AG04450 (cell line): ENCODE data around the gene RAB35. TPM values are rescaled to one million over a fixed set of nuclear protein-coding genes. Genes with fewer than 3 reads are reported as not detected.

Source experiments
- CTCF ChIA-PET: fragments of 300-600, 350-600 bp; formaldehyde crosslinking; extraction: SDS; loops from one replicate; lab custom pipeline; 2022; ENCODE audit warnings: antibody characterized with exemption, inconsistent platforms; lab: Charles Lee
- POLR2A ChIA-PET: fragments of 350-600 bp; formaldehyde crosslinking; extraction: SDS; loops from one replicate; lab custom pipeline; 2021; ENCODE audit warnings: antibody characterized with exemption, inconsistent platforms; lab: Yijun Ruan, JAX
- DNase-seq: peaks from one replicate; pipeline ENCODE4 v3.0.0-alpha.2; 2011; ENCODE audit warnings: low read depth, low spot score
- H3K27ac ChIP-seq: one replicate; pipeline ENCODE4 v1.5.1; 2012; ENCODE audit warnings: low read depth, low read length, control low read depth
- H3K27me3 ChIP-seq: one replicate; pipeline ENCODE4 v1.6.0; 2012; ENCODE audit warnings: low read length; ENCODE audit not compliant: control insufficient read depth, insufficient read depth
- H3K4me3 ChIP-seq: 2 replicates; pipeline ENCODE4 v1.5.1; 2011; ENCODE audit warnings: mild to moderate bottlenecking, low read depth, low read length, control low read depth
- H3K9me3 ChIP-seq: 2 replicates; pipeline ENCODE4 v1.5.1; 2012; ENCODE audit warnings: low read length; ENCODE audit not compliant: control insufficient read depth, insufficient read depth
- CTCF ChIP-seq: IDR thresholded peaks from 2 replicates; pipeline ENCODE4 v1.5.1; 2011; ENCODE audit warnings: low read depth, low read length, control low read depth, inconsistent platforms
- polyA plus RNA-seq: library from polyadenylated mRNA; depleted of rRNA; stranded (reverse); fragments of >200 nt; gene quantifications from 2 replicates; pipeline ENCODE4 v1.2.3, GENCODE V29; 2011

Gene RAB35
- polyA plus RNA-seq, 1 experiment, result 64.9 TPM

- H3K27ac ChIP-seq, result no peak overlapping the region
- POLR2A ChIA-PET, result no interaction called here
Measured at GRCh38 chr12:120060717-120061116, 55.8 kb downstream of the RAB35 start.

DNA sequence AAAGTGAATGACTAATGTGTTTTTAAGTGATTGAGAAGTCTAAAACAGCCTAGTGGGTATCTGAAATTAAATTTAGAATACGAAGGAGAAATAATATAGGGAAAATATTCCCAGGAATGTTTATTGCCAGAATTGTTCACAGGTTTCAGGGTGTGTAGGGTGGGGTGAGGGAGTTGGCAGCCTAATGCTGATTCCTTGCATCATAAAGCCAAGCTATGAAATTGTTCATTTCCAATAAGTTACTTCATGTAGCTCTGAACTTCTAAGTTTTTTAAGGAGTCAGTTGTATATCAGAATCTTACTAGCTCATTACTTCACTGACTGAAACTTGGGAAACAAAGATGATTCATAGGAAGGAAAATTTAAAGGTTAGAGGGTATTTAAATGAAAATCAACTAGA is 56.4 kb downstream of the RAB35 start:
- TF ChIP-seq CTCF, result no peak
- ChIA-PET POLR2A (no interaction called here), CTCF (no interaction called here)
- Histone ChIP-seq H3K27ac (no peak overlapping the region), H3K9me3 (no peaks in the 10 kb centered on the region), H3K27me3 (peaks cover 39% of the 10 kb centered on the region), H3K4me3 (no peak overlapping the region)
- no peak for DNase-seq

More at GRCh38 chr12:120060717-120061116, 55.8 kb downstream of the RAB35 start:
- CTCF ChIA-PET, result no interaction called here
- no peak for TF ChIP-seq CTCF
- Histone ChIP-seq H3K9me3 (no peaks in the 10 kb centered on the region), H3K4me3 (no peak overlapping the region), H3K27me3 (peaks cover 41% of the 10 kb centered on the region)
- DNase-seq, result no peak

DNA sequence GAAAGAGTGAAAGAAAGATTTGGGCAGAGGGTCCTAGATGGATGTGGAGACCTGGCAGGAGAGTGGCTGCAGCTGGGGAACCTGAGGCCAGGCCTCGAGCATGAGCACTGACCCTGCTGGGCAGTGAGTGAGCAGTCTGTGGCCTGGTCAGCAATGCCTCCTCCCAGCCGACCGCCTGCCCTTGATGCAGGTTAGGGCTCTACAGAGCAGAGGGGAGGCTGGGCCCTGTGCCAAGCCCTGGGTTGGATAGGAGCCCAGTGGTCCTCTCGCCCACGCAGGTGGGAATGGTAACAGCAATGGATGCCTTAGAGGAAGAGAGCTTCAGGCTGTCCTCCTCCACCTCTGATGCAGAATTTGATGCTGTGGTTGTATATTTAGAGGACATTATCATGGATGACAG is 59.8 kb downstream of the RAB35 start:
- no peak overlapping the region for H3K4me3 ChIP-seq
- no peaks in the 10 kb centered on the region for H3K9me3 ChIP-seq
- ChIA-PET POLR2A (no interaction called here), CTCF (no interaction called here)
- peaks cover 11% of the 10 kb centered on the region for H3K27me3 ChIP-seq
- DNase-seq, result no peak
- no peak for TF ChIP-seq CTCF
- no peak overlapping the region for H3K27ac ChIP-seq

DNA sequence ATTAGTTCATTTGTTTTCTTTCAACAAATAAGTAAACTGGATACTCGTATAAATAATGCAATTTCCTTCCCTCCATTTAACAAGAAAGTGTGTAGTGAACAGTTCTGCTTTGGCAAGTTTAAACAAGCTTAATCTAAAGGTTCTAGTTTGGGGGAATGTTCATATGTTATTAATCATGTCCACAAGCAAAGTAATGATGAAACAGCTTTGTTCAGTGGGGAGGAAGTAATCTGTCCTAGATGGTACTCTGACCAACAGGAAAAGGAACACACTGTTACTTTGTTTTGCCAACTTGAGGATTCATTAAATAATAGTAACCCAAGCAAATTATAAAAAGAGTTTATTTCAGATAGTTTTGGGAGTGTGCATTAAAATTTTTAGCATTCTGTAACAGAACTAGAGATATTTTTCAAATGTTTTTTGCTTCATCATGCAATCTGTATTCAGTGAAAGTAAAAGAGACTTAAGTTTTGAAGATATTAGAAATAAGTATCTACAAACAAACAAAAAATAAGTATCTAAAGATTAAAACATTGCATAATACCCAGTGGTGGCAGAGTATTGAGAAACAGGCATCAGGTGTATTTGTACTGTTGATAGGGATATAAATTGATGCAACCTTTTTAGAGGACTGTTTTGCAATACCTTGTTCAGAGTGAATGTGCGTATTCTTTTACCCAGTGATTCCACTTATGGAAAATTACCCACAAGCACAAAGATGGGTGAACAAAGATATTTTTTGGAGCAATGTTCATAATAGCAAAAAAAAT is 61.1 kb downstream of the RAB35 start:
- Histone ChIP-seq H3K27ac (no peak overlapping the region), H3K27me3 (peaks cover under 1% of the 10 kb centered on the region), H3K4me3 (no peak overlapping the region), H3K9me3 (no peaks in the 10 kb centered on the region)
- CTCF ChIA-PET, result no interaction called here
- POLR2A ChIA-PET, result no interaction called here
- no peak for TF ChIP-seq CTCF
- no peak for DNase-seq

GRCh38 chr12:120054293-120054692 is 62.3 kb downstream of the RAB35 start:
- ChIA-PET CTCF (no interaction called here), POLR2A (no interaction called here)
- DNase-seq, result no peak
- no peaks in the 10 kb centered on the region for H3K27me3 ChIP-seq
- no peak overlapping the region for H3K4me3 ChIP-seq
- H3K9me3 ChIP-seq, result no peaks in the 10 kb centered on the region
- no peak overlapping the region for H3K27ac ChIP-seq
- no peak for TF ChIP-seq CTCF
